ENCODE results near the gene FBXW8. TPM values are rescaled to one million over a fixed set of nuclear protein-coding genes. Genes with fewer than 3 reads are reported as not detected.

Gene FBXW8
- total RNA-seq, 4 donors from 2014 or later: 4.7 to 28.9 (median 9.2) TPM

GRCh38 chr12:117027251-117028086, 116.7 kb downstream of the FBXW8 start:
- no peak overlapping the region for H3K4me3 ChIP-seq
- no peak overlapping the region for H3K27ac ChIP-seq
- H3K9me3 ChIP-seq: no peaks in the 10 kb centered on the region
- no peaks in the 10 kb centered on the region for H3K4me1 ChIP-seq
- no peaks in the 10 kb centered on the region for H3K27me3 ChIP-seq
- peaks cover 0 to 39% (median 0%) of the 10 kb centered on the region in 3 donors for H3K36me3 ChIP-seq
- TF ChIP-seq POLR2A (IDR thresholded peaks at IDR 0.05): no peak
- TF ChIP-seq CTCF (IDR thresholded peaks at IDR 0.05): no peak
- DNase-seq: peak in 1 of 3 donors; percentile 42

- TF ChIP-seq POLR2A (IDR thresholded peaks at IDR 0.05) (no peak), CTCF (IDR thresholded peaks at IDR 0.05) (no peak)
- DNase-seq: peak in 1 of 3 donors; percentile 36
- H3K9me3 ChIP-seq: no peaks in the 10 kb centered on the region
- peaks cover 0 to 39% (median 0%) of the 10 kb centered on the region in 3 donors for H3K36me3 ChIP-seq
- peaks cover 0 to 6% (median 0%) of the 10 kb centered on the region in 4 donors for H3K4me1 ChIP-seq
- H3K4me3 ChIP-seq: no peak overlapping the region
- H3K27ac ChIP-seq: no peak overlapping the region
- H3K27me3 ChIP-seq: no peaks in the 10 kb centered on the region
Observed at GRCh38 chr12:117028254-117028653, 117.5 kb downstream of the FBXW8 start.

- Histone ChIP-seq H3K9me3 (no peaks in the 10 kb centered on the region), H3K4me1 (peaks cover 0 to 6% (median 0%) of the 10 kb centered on the region in 4 donors), H3K27me3 (no peaks in the 10 kb centered on the region), H3K36me3 (peaks cover 0 to 24% (median 0%) of the 10 kb centered on the region in 3 donors), H3K27ac (no peak overlapping the region), H3K4me3 (no peak overlapping the region)
- peak in 1 of 3 donors; percentile 24 for DNase-seq
- no peak for TF ChIP-seq POLR2A (IDR thresholded peaks at IDR 0.05)
Observed at GRCh38 chr12:117030187-117030900, 119.6 kb downstream of the FBXW8 start.

- TF ChIP-seq POLR2A (IDR thresholded peaks at IDR 0.05): no peak
- TF ChIP-seq CTCF (IDR thresholded peaks at IDR 0.05): no peak
- Histone ChIP-seq H3K27ac (no peak overlapping the region), H3K27me3 (no peaks in the 10 kb centered on the region), H3K4me3 (no peak overlapping the region), H3K9me3 (no peaks in the 10 kb centered on the region), H3K36me3 (peaks cover 0 to 16% (median 0%) of the 10 kb centered on the region in 3 donors), H3K4me1 (peaks cover 0 to 6% (median 0%) of the 10 kb centered on the region in 4 donors)
- DNase-seq: peak in 2 of 3 donors; percentile 26 to 39
Observed at GRCh38 chr12:117031843-117032592, 121.3 kb downstream of the FBXW8 start.

- H3K27me3 ChIP-seq: no peaks in the 10 kb centered on the region
- peaks cover 0 to 8% (median 0%) of the 10 kb centered on the region in 3 donors for H3K36me3 ChIP-seq
- TF ChIP-seq POLR2A (IDR thresholded peaks at IDR 0.05): no peak
- TF ChIP-seq CTCF (IDR thresholded peaks at IDR 0.05): no peak
- H3K9me3 ChIP-seq: no peaks in the 10 kb centered on the region
- H3K4me3 ChIP-seq: no peak overlapping the region
- H3K27ac ChIP-seq: no peak overlapping the region
- peak in 1 of 3 donors; percentile 44 for DNase-seq
- peaks cover 0 to 6% (median 0%) of the 10 kb centered on the region in 4 donors for H3K4me1 ChIP-seq
Observed at GRCh38 chr12:117032593-117033381, 122.0 kb downstream of the FBXW8 start.
